NCI-H748 treated with DMSO at 0.1 percent for 48 hours (cell line): ENCODE results near the gene SGSH.

ENCODE experiments used
- DNase-seq: peaks from one replicate; lab custom pipeline; 2025; lab: John Stamatoyannopoulos, UW

Gene SGSH

GRCh38 chr17:80183581-80184422 is 36.3 kb downstream of the SGSH start:
- no peak for DNase-seq

GRCh38 chr17:80182845-80183223 is 37.3 kb downstream of the SGSH start:
- DNase-seq = no peak

- DNase-seq = no peak
These were observed 37.9 kb downstream of the SGSH start for GRCh38 chr17:80182118-80182844.

GRCh38 chr17:80181431-80181830 is 38.7 kb downstream of the SGSH start:
- DNase-seq = no peak

- no peak for DNase-seq
These were observed 39.9 kb downstream of the SGSH start for GRCh38 chr17:80180192-80180591.

- DNase-seq = no peak
These were observed 42.0 kb downstream of the SGSH start for GRCh38 chr17:80177986-80178595.

GRCh38 chr17:80176757-80177156 is 43.4 kb downstream of the SGSH start:
- DNase-seq = no peak

- DNase-seq = no peak
These were observed 46.2 kb downstream of the SGSH start for GRCh38 chr17:80173916-80174315.

GRCh38 chr17:80173126-80173525 is 47.0 kb downstream of the SGSH start:
- DNase-seq = no peak

GRCh38 chr17:80171681-80172080 is 48.5 kb downstream of the SGSH start:
- DNase-seq = no peak

- DNase-seq = no peak
These were observed 50.2 kb downstream of the SGSH start, which contains the start of gene CARD14 for GRCh38 chr17:80169784-80170500. Gene CARD14, plus strand, starts transcription at chr17:80170030. Its CDS starts 11,409 bp downstream, at chr17:80181439.

GRCh38 chr17:80169107-80169506 is 51.0 kb downstream of the SGSH start:
- no peak for DNase-seq

GRCh38 chr17:80168371-80168770 is 51.8 kb downstream of the SGSH start:
- DNase-seq = no peak

- no peak for DNase-seq
These were observed 53.7 kb downstream of the SGSH start for GRCh38 chr17:80166446-80166845.

GRCh38 chr17:80164185-80164584 is 55.9 kb downstream of the SGSH start:
- DNase-seq = no peak

- DNase-seq = no peak
These were observed 56.8 kb downstream of the SGSH start for GRCh38 chr17:80163336-80163735.

- DNase-seq = no peak
These were observed 59.6 kb downstream of the SGSH start for GRCh38 chr17:80160536-80160935.
